HepG2 (cell line): Measurements from ENCODE around the gene MRPS25.

Experiments
- CCAR2 ChIP-seq: fragments of 200-400 bp; formaldehyde crosslinking; optimal IDR thresholded peaks from 2 replicates; pipeline ENCODE3; 2018; ENCODE audit warnings: low read depth, mild to moderate bottlenecking, low read length, moderate library complexity
- CTCF ChIP-seq: sonication (generic); formaldehyde crosslinking; IDR thresholded peaks from 2 replicates; pipeline ENCODE4 v1.5.0; 2020; ENCODE audit warnings: mild to moderate bottlenecking, missing genetic modification reagents, moderate library complexity
- PAF1 ChIP-seq: IDR thresholded peaks from 2 replicates; pipeline ENCODE4 v1.6.1; 2016; ENCODE audit warnings: missing genetic modification reagents, missing compliant biosample characterization
- POLR2AphosphoS5 ChIP-seq: IDR thresholded peaks from 2 replicates; pipeline ENCODE4 v1.6.1; 2012; ENCODE audit warnings: low read depth, low read length
- ZNF317 ChIP-seq: sonication (generic); formaldehyde crosslinking; IDR thresholded peaks from 2 replicates; pipeline ENCODE4 v1.5.0; 2020; ENCODE audit warnings: mild to moderate bottlenecking, missing genetic modification reagents
- ZNF503 ChIP-seq: sonication (generic); formaldehyde crosslinking; IDR thresholded peaks from 2 replicates; pipeline ENCODE4 v1.4.0; 2020; ENCODE audit warnings: missing genetic modification reagents

- TF ChIP-seq PAF1 (CRISPR knock-in tag) (no peak), ZNF317 (CRISPR knock-in tag) (no peak), POLR2AphosphoS5 (no peak), ZNF503 (no peak), CCAR2 (no peak), CTCF (CRISPR knock-in tag) (no peak)
Measured at GRCh38 chr3:15023249-15023648, 41.9 kb downstream of the MRPS25 start.
